Activated CD4-positive, alpha-beta memory T cell treated with anti-CD3 and anti-CD28 coated beads, Interleukin-2, amount 10 ng/mL, durations not matched to agents 7 days and 5 days (primary cell): ENCODE measurements around the gene DCUN1D4. TPM values are rescaled to one million over a fixed set of nuclear protein-coding genes. Genes with fewer than 3 reads are reported as not detected.
A peak's percentile ranks its signal among the peaks of the same experiment; 100 is the strongest.

ENCODE experiments used
- CTCF ChIA-PET: fragments of 350-600 bp; sonication (Branson Sonifier 250); formaldehyde crosslinking; loops from one replicate; lab custom pipeline; 2021; ENCODE audit warnings: antibody characterized with exemption, inconsistent platforms; lab: Charles Lee
- POLR2A ChIA-PET: fragments of 350-600 bp; sonication (Branson Sonifier 250); formaldehyde crosslinking; loops from one replicate; lab custom pipeline; 2021; ENCODE audit warnings: antibody characterized with exemption; lab: Charles Lee
- DNase-seq: peaks from one replicate; pipeline ENCODE4 v3.0.0-alpha.2; 2020
- H3K27ac Mint-ChIP-seq: one replicate; pipeline ENCODE4 v1.8.0; 2021; ENCODE audit warnings: mild to moderate bottlenecking, mixed read lengths
- H3K27me3 Mint-ChIP-seq: one replicate; pipeline ENCODE4 v1.8.0; 2021; ENCODE audit warnings: mixed read lengths
- H3K36me3 Mint-ChIP-seq: one replicate; pipeline ENCODE4 v1.8.0; 2021; ENCODE audit warnings: low read depth, mixed read lengths
- H3K4me1 Mint-ChIP-seq: one replicate; pipeline ENCODE4 v1.8.0; 2021; ENCODE audit warnings: mixed read lengths
- H3K4me3 Mint-ChIP-seq: one replicate; pipeline ENCODE4 v1.8.0; 2021; ENCODE audit warnings: mild to moderate bottlenecking, mixed read lengths
- H3K9me3 Mint-ChIP-seq: one replicate; pipeline ENCODE4 v1.8.0; 2021; ENCODE audit warnings: mixed read lengths
- total RNA-seq, 2 experiments: library from RNA; stranded (reverse); gene quantifications; one replicate each; pipeline ENCODE4 v1.2.3, GENCODE V29; 2021

Gene DCUN1D4
- total RNA-seq, 2 experiments from 2014 or later = 28.9 TPM

DNA sequence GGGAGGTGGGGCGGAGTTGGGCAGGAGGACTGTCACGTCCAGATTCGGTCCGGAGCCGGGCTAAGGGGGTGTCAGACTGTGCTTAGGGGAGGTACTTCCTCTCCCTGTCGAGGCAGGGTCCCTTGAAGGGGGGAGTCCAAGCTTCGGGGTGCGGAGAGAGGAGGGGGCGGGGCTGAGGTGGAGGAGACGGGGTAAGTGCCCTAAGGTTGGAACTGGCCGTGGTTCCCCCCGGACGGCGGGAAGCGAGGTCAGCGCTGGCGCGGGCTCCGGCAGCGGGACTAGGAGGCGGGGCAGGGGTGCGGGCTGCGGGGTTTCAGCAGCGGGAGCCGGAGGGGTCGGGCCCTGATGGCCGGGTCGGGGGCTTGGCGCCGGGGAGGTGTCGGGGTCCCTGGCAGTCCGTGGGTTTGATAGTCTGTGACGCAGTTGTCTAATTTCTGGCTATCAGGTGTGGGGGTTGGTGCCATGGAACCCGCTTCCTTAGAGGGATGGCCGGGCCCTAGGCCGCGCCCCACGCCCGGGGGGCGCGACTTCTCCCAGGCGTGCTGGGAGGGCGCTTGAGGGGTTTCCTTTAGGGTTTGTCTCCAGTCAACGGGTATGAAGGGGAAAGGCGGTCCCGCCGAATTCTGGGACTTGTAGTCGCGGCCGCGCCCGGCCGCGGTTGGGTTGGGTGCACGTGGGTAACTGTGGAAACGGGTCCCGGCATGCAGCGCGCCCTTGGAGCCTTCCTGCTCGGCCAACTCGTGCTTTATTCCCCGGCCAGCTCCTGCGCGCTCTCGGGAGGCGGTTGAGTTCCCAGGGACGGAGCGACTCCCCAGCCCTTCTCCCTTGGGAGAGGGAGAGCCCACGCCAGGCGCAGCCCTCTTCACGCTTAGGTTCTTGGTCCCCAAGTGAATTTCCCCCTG, 1.5 kb downstream of the DCUN1D4 start:
- POLR2A ChIA-PET = interaction anchor here (0.8 to 2.1 kb wide), 2 partner anchors 193 to 868 kb away, joined by 3 to 16 read pairs; partner anchors contain the start of gene SGCB
- peak; percentile 87 for DNase-seq
- Mint-ChIP-seq H3K9me3 (no peaks in the 10 kb centered on the region), H3K4me3 (peak overlapping the region; percentile 90), H3K27ac (peak overlapping the region; percentile 59), H3K27me3 (no peaks in the 10 kb centered on the region), H3K4me1 (peaks cover 20% of the 10 kb centered on the region), H3K36me3 (peaks cover 16% of the 10 kb centered on the region)
- CTCF ChIA-PET = interaction anchor here (0.6 kb wide), 1 partner anchor 747 kb away, joined by 3 read pairs; no protein-coding TSS in a partner anchor

DNA sequence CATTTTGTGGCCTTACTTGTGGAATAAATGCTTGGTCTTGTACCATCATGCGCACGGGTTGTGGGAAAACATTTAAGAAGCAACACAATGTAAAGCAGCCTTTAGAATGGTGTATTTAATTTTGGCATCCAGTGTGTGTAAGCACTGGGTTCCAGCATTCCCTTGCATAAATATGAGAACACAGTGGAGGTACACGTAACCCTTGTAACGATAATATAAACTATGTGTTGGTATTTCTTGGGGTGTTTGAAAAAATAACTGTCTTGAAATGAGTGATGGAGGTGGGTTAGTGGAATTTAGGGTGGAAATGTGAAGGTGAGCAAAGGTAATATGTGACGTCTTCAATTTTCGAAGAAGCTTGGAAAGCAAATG, 2.1 kb downstream of the DCUN1D4 start:
- no peaks in the 10 kb centered on the region for H3K27me3 Mint-ChIP-seq
- H3K27ac Mint-ChIP-seq = no peak overlapping the region
- H3K4me1 Mint-ChIP-seq = peaks cover 20% of the 10 kb centered on the region
- ChIA-PET POLR2A (no interaction called here), CTCF (no interaction called here)
- H3K4me3 Mint-ChIP-seq = peak overlapping the region; percentile 90
- DNase-seq = no peak
- H3K36me3 Mint-ChIP-seq = peaks cover 16% of the 10 kb centered on the region
- no peaks in the 10 kb centered on the region for H3K9me3 Mint-ChIP-seq

GRCh38 chr4:51845711-51846110, 2.8 kb downstream of the DCUN1D4 start:
- Mint-ChIP-seq H3K27me3 (no peaks in the 10 kb centered on the region), H3K36me3 (peaks cover 16% of the 10 kb centered on the region), H3K4me3 (no peak overlapping the region), H3K9me3 (no peaks in the 10 kb centered on the region), H3K27ac (no peak overlapping the region), H3K4me1 (peaks cover 20% of the 10 kb centered on the region)
- ChIA-PET CTCF (no interaction called here), POLR2A (interaction anchor here (1.0 kb wide), 1 partner anchor 12 kb away, joined by 3 read pairs; no protein-coding TSS in a partner anchor)
- no peak for DNase-seq

GRCh38 chr4:51849430-51849829, 6.5 kb downstream of the DCUN1D4 start:
- H3K4me3 Mint-ChIP-seq = no peak overlapping the region

DNA sequence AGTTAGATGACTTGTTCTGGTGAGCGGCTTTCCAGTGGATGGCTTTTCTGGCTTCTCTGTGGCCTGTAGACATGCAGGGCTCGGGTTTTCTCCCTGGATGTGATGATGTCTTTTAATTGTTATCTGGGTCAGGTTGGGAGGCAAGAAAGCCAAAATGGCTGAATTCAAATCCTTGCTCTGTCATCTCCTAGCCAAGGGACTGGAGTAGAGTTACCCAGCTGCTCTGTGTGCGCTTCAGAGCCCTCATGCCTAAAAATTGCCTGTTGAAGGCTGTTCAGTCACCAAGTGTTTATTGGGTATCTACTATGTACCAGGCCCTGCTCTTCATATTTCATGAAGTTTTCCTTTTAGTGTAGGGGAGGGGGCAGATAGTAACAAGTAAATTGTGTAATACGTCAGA, 7.3 kb downstream of the DCUN1D4 start:
- H3K27ac Mint-ChIP-seq = no peak overlapping the region
- no peak overlapping the region for H3K4me3 Mint-ChIP-seq
- POLR2A ChIA-PET = no interaction called here
- H3K9me3 Mint-ChIP-seq = no peaks in the 10 kb centered on the region
- peaks cover 15% of the 10 kb centered on the region for H3K36me3 Mint-ChIP-seq
- CTCF ChIA-PET = no interaction called here
- no peaks in the 10 kb centered on the region for H3K27me3 Mint-ChIP-seq
- DNase-seq = no peak
- peaks cover 12% of the 10 kb centered on the region for H3K4me1 Mint-ChIP-seq

More at GRCh38 chr4:51849430-51849829, 6.5 kb downstream of the DCUN1D4 start:
- Mint-ChIP-seq H3K27ac (no peak overlapping the region), H3K27me3 (no peaks in the 10 kb centered on the region), H3K4me1 (peaks cover 18% of the 10 kb centered on the region), H3K9me3 (no peaks in the 10 kb centered on the region), H3K36me3 (peaks cover 18% of the 10 kb centered on the region)
- ChIA-PET CTCF (no interaction called here), POLR2A (no interaction called here)
- no peak for DNase-seq

DNA sequence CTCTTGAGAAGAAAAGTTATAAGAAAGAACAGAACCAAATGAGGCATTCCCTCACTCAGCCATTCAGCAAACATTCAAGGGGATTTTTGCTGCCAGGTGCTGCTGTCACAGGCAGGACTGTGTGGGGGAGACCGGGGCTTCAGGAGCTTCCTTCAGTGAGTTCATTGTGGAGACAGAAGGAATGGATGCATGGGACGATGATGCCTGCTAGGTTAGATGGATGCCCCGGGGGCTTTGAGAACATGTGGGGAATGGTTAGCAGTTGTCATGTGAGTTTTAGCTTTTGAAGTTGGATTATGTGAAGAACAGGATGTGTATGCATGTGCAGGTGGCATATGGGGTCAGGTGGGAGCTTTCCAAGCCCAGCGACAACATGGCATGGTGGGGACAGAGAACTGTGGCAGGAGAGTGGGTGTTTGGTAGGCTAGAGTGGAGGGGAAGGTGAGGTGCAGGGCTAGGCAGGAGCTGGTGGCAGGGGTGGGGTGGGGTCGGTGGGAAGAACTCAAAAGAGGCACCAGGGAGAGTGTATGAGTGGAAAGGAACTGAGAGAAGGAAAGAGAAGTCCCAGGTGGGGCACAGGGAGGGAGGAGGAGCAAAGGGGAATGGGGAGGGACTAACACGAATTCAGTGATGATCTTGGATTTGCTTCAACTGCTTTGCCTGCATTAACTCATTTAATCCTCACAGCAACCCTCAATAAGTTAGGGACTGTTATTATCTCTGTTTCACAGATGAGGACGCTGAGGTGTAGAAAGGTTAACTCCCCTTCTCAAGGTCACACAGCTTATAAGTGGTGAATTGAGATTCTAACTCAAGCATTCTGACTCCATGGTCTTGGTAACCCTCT, 8.4 kb downstream of the DCUN1D4 start:
- Mint-ChIP-seq H3K4me3 (no peak overlapping the region), H3K27ac (no peak overlapping the region), H3K4me1 (peaks cover 6% of the 10 kb centered on the region), H3K27me3 (no peaks in the 10 kb centered on the region), H3K36me3 (peaks cover 15% of the 10 kb centered on the region), H3K9me3 (no peaks in the 10 kb centered on the region)
- DNase-seq = no peak
- ChIA-PET CTCF (interaction anchor here (0.7 to 1.1 kb wide), 2 partner anchors 16 to 30 kb away, joined by 3 to 6 read pairs; no protein-coding TSS in a partner anchor), POLR2A (no interaction called here)

DNA sequence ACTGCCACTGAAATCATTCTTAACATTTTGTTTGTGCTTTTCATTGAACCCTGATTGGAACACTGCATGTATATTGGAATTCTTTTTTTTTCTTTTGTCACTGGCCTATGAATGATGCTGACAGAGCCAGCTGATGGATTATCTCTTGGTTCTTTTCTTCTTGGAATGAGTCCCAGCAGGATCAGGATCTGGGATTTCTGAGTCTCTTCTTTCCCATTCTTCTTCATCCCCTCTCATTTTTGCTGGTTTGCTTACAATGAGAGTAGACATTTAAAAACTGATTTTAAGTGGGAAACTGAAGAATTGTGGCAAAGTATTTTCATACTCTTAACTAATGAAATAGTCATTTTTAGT, 9.0 kb downstream of the DCUN1D4 start:
- no peak for DNase-seq
- peaks cover 6% of the 10 kb centered on the region for H3K4me1 Mint-ChIP-seq
- H3K27me3 Mint-ChIP-seq = no peaks in the 10 kb centered on the region
- peaks cover 16% of the 10 kb centered on the region for H3K36me3 Mint-ChIP-seq
- no peak overlapping the region for H3K4me3 Mint-ChIP-seq
- no peak overlapping the region for H3K27ac Mint-ChIP-seq
- no peaks in the 10 kb centered on the region for H3K9me3 Mint-ChIP-seq
- POLR2A ChIA-PET = no interaction called here
- CTCF ChIA-PET = interaction anchor here (1.1 kb wide), 1 partner anchor 30 kb away, joined by 3 read pairs; no protein-coding TSS in a partner anchor

DNA sequence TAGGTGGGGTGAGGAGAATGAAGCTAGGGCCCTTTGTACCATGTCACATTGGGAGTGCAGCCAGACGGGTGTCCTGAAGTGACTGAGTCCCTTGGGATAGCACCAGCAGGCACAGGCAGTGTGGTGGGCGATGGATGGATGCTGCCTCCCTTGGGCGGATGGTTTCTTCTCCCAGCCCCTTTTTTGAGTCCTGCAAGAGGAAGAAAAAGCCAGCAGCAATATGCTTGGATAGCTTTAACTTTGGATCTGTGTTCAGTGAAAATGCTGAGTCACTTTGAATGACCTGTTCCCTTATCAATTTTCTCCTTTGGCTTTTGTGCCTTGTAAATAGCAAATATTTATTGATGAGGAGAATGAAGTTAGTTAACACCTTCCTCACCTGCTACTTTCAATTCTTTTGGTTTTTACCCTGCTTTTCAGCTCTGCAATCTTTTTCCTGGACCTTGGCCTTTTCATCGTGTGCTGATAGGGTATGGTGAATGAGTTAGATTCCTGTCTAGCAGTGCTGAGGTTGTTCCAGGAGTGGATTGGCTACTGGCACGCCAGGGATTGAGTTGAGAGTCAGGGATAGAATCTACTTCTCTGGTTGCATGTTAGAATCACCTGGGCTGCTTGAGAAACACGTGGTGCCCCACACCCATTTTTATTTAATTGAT, 10.2 kb downstream of the DCUN1D4 start:
- Mint-ChIP-seq H3K4me1 (peaks cover 4% of the 10 kb centered on the region), H3K9me3 (no peaks in the 10 kb centered on the region), H3K27ac (no peak overlapping the region), H3K4me3 (no peak overlapping the region), H3K36me3 (peaks cover 18% of the 10 kb centered on the region), H3K27me3 (no peaks in the 10 kb centered on the region)
- ChIA-PET CTCF (interaction anchor here (0.8 kb wide), 1 partner anchor 16 kb away, joined by 3 read pairs; no protein-coding TSS in a partner anchor), POLR2A (no interaction called here)
- DNase-seq = no peak

DNA sequence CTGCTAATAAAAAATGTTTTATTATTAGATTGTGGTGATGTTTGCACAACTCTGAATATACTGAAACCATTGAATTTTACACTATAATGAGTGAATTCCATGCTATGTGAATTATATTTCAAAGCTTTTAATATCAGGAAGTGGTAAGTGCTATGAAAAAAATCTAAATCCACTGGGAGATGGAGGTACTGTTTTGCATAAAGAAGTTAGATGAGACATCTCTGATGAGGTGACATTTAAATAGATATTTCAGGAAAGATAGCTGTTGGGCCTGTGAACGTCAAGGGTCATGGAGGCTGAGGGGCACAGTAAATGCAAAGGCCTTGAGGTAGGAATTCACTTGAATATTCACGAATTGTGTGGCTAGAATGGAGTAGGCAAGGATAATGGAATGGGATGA, 12.3 kb downstream of the DCUN1D4 start:
- Mint-ChIP-seq H3K27me3 (no peaks in the 10 kb centered on the region), H3K9me3 (no peaks in the 10 kb centered on the region), H3K27ac (no peak overlapping the region), H3K36me3 (peaks cover 14% of the 10 kb centered on the region), H3K4me3 (no peak overlapping the region), H3K4me1 (peaks cover 4% of the 10 kb centered on the region)
- ChIA-PET CTCF (no interaction called here), POLR2A (no interaction called here)
- no peak for DNase-seq

- Mint-ChIP-seq H3K4me3 (no peak overlapping the region), H3K27ac (no peak overlapping the region), H3K36me3 (peaks cover 14% of the 10 kb centered on the region), H3K4me1 (peaks cover 4% of the 10 kb centered on the region), H3K9me3 (no peaks in the 10 kb centered on the region), H3K27me3 (no peaks in the 10 kb centered on the region)
- ChIA-PET CTCF (no interaction called here), POLR2A (no interaction called here)
- DNase-seq = no peak
Measured at GRCh38 chr4:51855751-51856150, 12.8 kb downstream of the DCUN1D4 start.

- Mint-ChIP-seq H3K27ac (no peak overlapping the region), H3K27me3 (no peaks in the 10 kb centered on the region), H3K36me3 (peaks cover 14% of the 10 kb centered on the region), H3K4me1 (no peaks in the 10 kb centered on the region), H3K4me3 (no peak overlapping the region), H3K9me3 (no peaks in the 10 kb centered on the region)
- ChIA-PET CTCF (interaction anchor here (0.9 to 1.4 kb wide), 2 partner anchors 10 to 16 kb away, joined by 3 to 4 read pairs; no protein-coding TSS in a partner anchor), POLR2A (no interaction called here)
- no peak for DNase-seq
Measured at GRCh38 chr4:51858605-51859202, 15.8 kb downstream of the DCUN1D4 start.

DNA sequence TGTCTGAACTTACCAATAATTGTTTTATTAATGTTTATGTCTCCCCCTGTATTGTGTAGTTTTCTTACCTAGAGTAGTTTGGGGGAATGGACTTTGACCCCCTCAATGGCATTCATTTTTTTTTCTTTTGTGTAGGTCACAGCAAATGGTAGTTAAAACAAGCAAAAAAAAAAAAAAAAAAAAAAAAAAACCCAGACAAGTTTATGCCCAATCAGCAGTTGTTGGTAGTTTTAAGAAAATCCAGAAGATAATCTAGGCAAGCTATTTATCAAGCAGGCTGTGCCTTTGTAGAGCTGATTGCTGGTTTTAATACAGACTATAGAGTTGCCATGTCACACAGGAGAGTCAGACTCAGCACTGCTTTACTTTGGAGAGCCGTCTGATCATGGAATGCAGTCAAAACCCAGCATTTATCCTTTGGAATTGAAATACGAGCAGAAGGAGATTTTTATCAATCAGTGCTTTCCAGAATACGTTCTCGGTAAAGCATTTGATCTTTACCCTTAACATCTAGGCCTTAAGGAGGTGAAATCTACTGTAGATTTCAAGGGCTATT, 16.6 kb downstream of the DCUN1D4 start:
- ChIA-PET CTCF (no interaction called here), POLR2A (no interaction called here)
- no peak overlapping the region for H3K4me3 Mint-ChIP-seq
- H3K9me3 Mint-ChIP-seq = no peaks in the 10 kb centered on the region
- no peaks in the 10 kb centered on the region for H3K27me3 Mint-ChIP-seq
- peaks cover 11% of the 10 kb centered on the region for H3K36me3 Mint-ChIP-seq
- H3K4me1 Mint-ChIP-seq = no peaks in the 10 kb centered on the region
- DNase-seq = no peak
- H3K27ac Mint-ChIP-seq = no peak overlapping the region
